GM21619 (cell line): ENCODE results near the gene APBA2.

ENCODE experiments used
- ATAC-seq: cut with Tn5 transposase; IDR thresholded peaks from one replicate; pipeline ENCODE4 v1.9.1; 2021; ENCODE audit not compliant: unreplicated experiment

Gene APBA2

DNA sequence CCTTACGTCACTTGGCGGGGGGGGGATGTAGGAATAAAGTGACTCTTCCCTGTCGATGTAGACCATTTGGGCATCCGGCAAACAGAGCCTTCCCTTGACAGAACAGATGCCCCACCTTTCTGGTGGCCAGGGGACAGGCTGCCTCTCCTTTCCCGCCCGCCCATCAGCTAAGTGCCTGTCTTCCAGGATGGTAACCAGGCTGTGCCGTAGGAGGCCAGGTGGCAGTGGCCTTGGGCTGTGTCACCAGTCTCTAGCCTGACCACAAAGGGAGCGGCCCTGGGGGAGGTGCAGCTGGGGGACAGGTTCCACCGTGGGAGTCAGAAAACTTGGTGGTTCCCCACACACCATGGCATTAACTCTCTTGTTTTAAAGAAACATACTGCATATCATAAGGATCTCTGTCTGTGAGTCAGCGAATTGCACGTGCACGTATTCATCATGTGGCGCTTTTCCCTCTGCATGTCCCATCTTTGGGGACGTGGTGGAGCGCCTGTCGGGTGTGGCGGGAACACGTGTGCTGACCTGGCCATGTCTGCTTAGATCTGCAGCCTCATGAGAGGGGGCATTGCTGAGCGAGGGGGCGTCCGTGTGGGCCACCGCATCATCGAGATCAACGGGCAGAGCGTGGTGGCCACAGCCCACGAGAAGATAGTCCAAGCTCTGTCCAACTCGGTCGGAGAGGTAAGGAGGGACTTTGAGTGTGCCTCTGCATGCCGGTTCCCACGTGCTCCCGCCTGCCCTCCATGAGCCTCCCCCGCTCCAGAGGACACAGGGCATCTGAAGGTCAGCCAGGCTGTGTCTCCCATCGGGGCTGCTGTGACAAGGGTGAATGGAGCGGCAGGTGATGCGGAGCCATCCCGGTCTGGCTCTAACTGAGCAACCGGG is 227.8 kb downstream of the APBA2 start:
- ATAC-seq = no peak

DNA sequence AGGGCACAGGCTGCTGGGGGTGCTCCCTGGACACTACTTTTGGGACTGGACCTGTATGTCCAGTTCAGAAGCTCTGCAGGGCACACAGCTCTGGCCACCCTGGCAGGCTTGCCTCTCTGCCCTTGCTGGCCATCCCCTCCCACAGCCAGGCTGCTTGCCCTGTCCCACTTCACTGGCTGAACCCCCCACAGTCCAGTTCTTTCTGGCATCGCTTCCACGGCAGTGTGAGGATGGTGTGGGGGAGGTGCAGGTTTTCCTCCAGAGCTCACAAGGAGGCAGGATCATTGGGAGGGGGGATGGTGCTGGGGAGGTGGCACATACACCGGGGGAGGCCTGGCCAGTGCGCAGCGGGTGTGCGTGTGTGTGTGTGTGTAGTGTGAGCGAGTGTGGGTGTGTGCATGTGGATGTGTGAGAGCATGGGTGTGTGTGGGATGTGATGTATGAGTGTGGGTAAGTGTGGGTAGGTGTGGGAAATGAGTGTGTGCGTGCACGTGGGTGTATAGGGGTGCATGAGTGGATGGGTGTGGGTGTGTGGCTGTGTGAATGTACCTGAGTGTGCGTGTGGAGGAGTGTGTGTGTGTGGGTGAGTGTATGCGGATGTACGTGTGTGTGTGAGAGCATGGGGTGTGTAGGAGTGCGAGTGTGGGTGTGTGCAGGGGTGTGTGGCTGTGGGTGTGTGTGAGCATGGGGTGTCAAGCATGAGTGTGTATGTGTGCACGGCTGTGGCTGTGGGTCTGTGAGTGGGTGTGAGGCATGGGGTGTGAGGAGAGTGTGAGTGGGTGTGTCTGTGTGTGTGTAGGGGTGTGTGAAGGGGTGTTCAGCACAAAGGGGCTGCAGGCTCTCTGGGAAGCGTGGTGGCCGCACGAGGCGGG is 228.7 kb downstream of the APBA2 start:
- ATAC-seq = no peak

GRCh38 chr15:29115093-29115991 is 229.6 kb downstream of the APBA2 start:
- no peak for ATAC-seq

GRCh38 chr15:29116970-29117700 is 231.4 kb downstream of the APBA2 start:
- ATAC-seq = no peak

- no peak for ATAC-seq
Observed at GRCh38 chr15:29117778-29118177, 232.0 kb downstream of the APBA2 start.

DNA sequence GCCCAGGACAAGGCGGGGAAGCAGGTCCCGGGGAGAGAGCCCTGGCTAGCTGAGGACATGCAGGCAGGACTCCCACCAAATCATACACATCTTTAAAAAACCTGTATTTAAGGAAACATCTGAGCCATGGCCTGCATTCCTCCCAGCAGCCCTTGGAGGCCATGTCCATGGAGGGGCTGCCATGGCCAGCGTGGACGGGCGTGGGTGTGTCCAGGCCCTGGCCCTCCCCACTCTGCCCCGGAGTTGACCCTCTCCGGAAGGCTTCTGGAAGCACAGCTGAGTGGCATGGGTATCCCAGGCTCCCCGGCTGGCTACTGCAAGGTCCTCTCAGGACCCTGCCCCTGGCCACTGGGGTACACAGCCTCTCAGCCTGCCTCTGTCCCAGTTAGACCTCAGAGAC is 234.1 kb downstream of the APBA2 start:
- ATAC-seq = no peak

- ATAC-seq = no peak
Observed at GRCh38 chr15:29120593-29121368, 235.0 kb downstream of the APBA2 start.

DNA sequence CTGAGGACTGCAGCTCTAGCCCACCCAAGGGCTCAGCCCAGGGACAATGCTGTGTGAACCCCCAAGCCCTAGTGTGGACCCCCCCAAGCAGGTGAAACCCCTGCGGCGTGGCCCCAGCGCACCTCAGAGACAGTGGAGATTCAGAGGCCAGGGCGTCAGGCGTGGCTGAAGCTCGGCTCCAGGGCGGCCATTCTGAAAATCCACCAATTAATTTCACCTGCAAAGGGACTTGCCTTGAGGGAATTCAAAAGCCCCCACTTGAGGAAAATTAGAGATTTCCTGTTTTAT is 235.5 kb downstream of the APBA2 start:
- ATAC-seq = no peak

DNA sequence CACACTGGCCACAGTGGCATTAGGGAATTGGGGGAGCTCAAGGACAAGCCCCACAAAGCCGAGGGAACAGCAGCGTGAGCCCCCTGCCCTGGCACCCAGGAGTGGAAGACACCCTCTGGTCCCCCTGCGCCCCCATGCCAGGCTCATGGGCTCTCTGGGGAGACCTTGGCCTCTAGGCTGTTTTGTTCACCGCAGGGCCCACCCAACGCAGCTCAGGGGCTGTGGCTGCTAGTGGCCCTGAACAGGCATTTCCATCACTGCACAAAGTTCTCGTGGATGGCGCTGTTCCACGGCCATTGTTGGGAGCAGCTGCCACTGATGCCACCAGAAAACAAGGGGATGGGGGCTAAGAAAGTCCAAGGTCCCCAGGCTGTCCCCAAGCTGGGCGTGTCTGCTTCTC is 236.1 kb downstream of the APBA2 start:
- ATAC-seq = no peak

DNA sequence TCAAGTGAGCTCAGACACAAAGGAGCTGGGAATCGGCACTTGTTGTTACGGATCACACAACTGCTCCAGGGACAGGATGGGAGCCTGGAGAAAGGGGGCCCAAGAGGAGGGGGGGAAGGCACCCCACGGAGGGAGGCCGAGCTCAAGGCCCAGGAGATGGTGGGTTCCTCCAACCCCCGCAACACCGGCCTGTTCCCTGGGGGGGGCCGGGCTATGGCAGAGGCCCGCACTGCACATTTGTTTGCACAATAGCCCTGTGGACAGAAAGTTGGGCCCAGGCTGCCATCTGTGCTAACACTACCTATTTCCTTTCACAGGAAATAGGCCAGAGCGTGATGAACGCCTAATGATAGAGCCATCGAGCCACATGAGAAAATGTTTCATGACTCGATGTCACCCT is 236.7 kb downstream of the APBA2 start:
- no peak for ATAC-seq

- ATAC-seq = no peak
Observed at GRCh38 chr15:29123171-29123570, 237.4 kb downstream of the APBA2 start.

DNA sequence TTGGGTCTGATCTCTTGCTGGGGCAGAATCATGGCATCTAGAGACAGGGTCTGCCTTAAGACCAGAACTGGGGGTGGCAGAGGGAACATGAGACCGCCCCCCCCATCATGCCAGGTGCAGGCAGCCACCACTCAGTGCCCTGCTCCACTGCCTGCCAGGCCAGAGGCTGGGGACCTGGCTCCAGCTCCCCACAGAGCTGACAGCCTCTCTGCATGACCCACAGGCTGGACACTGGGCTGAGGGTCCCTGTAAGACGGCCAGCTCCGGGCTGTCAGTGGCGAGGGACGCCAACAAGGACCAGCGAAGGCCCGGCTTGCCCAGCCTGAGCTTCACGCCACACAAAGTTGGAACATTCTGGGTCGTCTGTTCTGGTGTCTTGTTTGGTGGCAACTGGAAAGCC is 238.2 kb downstream of the APBA2 start:
- ATAC-seq = no peak

- no peak for ATAC-seq
Observed at GRCh38 chr15:29124581-29125381, 239.0 kb downstream of the APBA2 start.

- ATAC-seq = no peak
Observed at GRCh38 chr15:29125382-29126207, 239.8 kb downstream of the APBA2 start.

GRCh38 chr15:29126208-29126536 is 240.4 kb downstream of the APBA2 start:
- no peak for ATAC-seq

GRCh38 chr15:29126821-29127461 is 241.2 kb downstream of the APBA2 start:
- ATAC-seq = no peak

- no peak for ATAC-seq
Observed at GRCh38 chr15:29127506-29128430, 242.0 kb downstream of the APBA2 start.
